Astrocyte of the cerebellum (primary cell): ENCODE data around the gene HMX3.

ENCODE experiments used
- DNase-seq: peaks from one replicate; pipeline ENCODE4 v3.0.0-alpha.2; 2011; ENCODE audit warnings: low read depth
- H3K4me3 ChIP-seq: 2 replicates; pipeline ENCODE4 v1.5.1; 2011; ENCODE audit warnings: mild to moderate bottlenecking, low read depth, low read length, moderate library complexity
- CTCF ChIP-seq: IDR thresholded peaks from 2 replicates; pipeline ENCODE4 v1.5.1; 2012; ENCODE audit warnings: low read length, low read depth, moderate library complexity, mild to moderate bottlenecking; ENCODE audit errors: missing control alignments
- in situ Hi-C: cut with HindIII; loops from 2 replicates; pipeline ENCODE4 v1.10.0; 2017; ENCODE audit warnings: low sequenced_read_pairs

Gene HMX3

DNA sequence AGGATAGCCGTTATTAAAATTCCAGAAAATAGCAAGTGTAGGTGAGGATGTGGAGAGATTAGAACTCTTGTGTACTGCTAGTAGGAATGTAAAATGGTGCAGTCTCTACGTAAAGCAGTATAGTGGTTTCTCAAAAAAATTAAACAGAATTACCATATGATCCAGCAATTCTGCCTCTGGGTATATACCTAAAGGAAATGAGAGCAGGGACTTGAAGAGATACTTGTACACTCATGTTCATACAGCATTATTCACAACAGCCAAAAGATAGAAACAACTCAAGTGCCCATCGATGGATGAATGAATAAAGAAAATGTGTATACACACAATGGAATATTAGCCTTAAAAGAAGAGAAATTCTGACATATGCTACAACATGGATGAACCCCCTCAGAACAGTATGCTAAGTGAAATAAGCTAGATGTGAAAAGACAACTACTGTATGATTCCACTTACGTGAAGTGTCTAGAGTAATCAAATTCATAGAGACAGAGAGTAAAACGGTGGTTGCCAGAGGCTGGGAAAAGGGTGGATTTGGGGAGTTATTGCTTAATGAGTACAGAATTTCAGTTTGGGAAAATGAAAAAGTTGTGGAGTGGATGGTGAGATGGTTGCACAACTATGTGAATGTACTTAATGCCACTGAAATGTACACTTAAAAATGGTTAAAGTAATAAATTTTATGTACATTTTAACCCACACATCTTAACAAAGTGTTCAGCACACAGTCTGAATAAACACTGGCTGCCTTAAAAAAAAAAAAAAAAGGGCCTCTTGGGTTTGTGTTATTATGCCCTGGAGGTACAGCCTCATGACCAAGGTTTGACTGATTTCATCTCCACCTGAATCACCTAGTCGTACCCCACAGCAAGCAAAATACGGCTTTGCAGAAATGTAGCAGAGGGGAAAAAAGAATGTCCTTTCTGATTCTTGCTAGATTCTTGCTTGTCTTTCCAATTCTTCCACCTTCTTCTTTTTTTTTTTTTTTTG, 44.6 kb downstream of the HMX3 start:
- no peak overlapping the region for H3K4me3 ChIP-seq
- no peak for DNase-seq
- no peak for TF ChIP-seq CTCF
- in situ Hi-C loops, result no loop called here

- no peak for DNase-seq
- H3K4me3 ChIP-seq, result no peak overlapping the region
- TF ChIP-seq CTCF, result no peak
- in situ Hi-C loops, result no loop called here
These were observed 48.0 kb downstream of the HMX3 start for GRCh38 chr10:123183724-123184123.

- no peak overlapping the region for H3K4me3 ChIP-seq
- TF ChIP-seq CTCF, result no peak
- in situ Hi-C loops, result no loop called here
- DNase-seq, result no peak
These were observed 52.0 kb downstream of the HMX3 start for GRCh38 chr10:123187781-123188180.
